Stimulated activated CD4-positive, alpha-beta T cell treated with anti-CD3 and anti-CD28 coated beads, TNF-alpha, amount 100 ng/mL, for 48 hours (primary cell): ENCODE results near the gene DACT1.

ENCODE experiments used
- DNase-seq, 3 donors: peaks; one replicate each; pipeline ENCODE4 v3.0.0-alpha.2; 2020; ENCODE audit warnings: low read depth in 3 of 3

DACT1 gene

GRCh38 chr14:58668848-58669480 lies 31.2 kb downstream of the DACT1 start:
- DNase-seq: no peak

- DNase-seq: no peak
Measured at GRCh38 chr14:58669556-58670200, 31.9 kb downstream of the DACT1 start.

DNA sequence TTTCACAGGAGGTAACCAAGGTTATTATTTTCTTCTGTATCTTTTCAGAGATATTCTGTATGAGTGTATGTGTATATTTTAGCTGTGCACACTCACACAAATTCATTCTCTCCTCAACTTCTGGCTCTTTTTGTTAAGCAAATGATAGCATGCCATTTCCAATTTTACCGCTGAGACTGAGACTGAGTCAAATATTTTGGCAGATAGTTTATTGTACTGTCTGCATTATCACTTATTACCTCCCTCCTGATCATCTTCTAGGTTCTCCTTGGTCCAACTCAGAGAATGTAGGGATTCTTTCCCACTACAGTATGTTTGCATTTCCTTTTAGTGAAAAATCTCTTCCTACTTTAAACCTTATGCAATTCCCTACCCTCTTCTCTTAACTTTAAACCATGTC lies 33.3 kb downstream of the DACT1 start:
- no peak for DNase-seq

- no peak for DNase-seq
Measured at GRCh38 chr14:58671436-58671835, 33.7 kb downstream of the DACT1 start.

- no peak for DNase-seq
Measured at GRCh38 chr14:58673722-58674121, 36.0 kb downstream of the DACT1 start.

GRCh38 chr14:58677001-58677400 lies 39.2 kb downstream of the DACT1 start:
- DNase-seq: no peak

- no peak for DNase-seq
Measured at GRCh38 chr14:58677517-58677916, 39.8 kb downstream of the DACT1 start.

DNA sequence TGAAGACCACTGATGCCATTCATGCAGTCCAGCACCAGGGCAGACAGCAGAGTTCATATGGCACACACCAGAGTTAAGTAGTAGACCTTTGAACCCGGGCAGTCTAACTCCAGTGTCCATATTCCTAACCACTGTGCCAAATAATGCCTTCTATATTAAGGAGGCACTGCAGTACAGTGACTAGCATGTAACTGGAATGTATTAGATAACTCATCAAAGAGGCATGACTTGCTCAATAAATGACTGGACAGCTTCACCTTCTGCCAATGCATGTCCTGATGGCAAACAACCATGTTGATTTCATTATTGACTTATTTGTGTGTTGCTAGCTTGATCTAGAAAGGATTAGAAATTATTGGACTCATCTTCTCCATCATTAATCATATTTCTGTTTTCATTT lies 40.2 kb downstream of the DACT1 start:
- DNase-seq: no peak

DNA sequence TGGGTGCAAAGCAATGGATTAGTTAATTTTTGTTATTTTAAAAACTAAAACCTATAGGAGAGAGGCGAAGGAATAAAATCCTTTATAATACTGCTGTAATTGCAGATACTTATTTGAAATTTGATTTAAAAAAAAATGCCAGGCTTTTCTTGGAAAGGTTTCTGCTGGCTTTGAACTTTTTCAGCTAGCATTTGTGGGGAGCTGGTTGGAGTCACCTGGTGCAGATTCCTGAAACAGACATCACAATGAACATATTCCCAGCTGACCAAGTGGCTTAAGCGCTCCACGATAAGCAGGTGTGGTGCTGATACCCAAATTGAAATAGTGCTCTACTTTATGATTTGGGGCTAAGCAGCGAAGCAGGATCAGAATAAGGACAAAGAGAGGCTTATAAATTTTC lies 42.9 kb downstream of the DACT1 start:
- DNase-seq: no peak

DNA sequence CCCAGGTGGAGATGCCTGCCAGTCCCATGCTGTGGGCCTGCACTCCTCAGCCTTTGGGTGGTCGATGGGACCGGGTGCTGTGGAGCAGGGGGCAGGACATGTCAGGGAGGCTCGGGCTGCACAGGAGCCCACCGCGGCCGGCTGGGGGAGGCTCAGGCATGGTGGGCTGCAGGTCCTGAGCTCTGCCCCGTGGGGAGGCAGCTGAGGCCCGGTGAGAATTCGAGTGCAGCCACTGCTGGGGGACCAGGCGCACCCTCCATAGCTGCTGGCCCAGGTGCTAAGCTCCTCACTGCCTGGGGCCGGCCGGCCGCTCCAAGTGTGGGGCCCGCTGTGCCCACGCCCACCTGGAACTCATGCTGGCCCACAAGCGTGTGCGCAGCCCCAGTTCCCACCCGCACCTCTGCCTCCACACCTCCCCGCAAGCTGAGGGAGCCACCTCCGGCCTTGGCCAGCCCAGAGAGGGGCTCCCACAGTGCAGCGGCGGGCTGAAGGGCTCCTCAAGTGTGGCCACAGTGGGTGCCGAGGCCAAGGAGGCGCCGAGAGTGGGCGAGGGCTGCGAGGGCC lies 49.6 kb downstream of the DACT1 start:
- no peak for DNase-seq

DNA sequence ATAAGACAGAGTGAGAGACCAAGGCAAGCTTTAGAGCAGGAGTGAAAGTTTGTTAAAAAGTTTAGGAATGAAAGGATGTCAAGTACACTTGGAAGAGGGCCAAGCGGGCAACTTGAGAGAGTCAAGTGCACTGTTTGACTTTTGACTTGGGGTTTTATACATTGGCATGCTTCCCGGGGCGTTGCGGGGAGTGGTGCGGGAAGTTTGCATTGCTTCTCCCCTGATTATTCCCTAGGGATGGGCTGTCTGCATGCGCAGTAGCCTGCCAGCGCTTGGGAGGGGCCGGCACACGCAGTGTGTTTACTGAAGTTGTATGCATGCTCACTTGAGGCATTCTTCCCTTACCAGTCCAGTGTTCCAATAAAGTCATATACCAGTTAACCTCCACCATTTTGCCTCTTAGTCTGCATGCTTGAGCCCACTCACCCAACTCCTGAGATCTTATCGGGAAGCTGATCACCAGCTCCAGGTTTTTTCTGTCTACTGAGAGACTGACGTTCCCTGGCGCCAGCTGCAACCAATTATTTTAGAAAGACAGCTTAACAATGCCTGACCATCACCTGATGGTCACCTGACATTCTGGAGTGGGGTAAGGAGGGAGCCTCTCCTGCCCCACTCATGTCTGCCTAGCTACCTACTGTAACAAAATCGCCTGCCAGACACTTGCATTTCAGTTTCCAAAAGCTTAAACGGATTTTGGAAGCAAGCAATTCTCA lies 53.2 kb downstream of the DACT1 start:
- no peak for DNase-seq

DNA sequence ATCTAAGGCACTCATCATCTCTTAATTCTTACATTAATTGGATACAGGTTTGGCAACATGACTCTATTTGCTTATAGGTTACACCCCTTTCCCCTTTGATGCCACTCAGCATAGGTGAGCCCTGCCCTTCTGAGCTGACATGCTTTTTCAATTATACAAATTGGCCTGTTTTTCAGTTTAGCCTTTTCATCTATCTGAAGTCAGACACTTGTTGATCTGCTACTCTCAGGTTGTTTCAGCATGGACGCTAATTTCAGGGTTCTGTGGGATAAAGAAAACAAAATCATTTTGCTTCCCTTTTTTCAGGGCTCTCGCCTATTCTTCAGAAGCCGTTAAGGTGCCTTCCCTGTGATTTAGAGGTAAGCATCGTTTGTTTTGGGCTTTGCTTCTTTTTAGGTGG lies 55.3 kb downstream of the DACT1 start:
- DNase-seq: no peak

DNA sequence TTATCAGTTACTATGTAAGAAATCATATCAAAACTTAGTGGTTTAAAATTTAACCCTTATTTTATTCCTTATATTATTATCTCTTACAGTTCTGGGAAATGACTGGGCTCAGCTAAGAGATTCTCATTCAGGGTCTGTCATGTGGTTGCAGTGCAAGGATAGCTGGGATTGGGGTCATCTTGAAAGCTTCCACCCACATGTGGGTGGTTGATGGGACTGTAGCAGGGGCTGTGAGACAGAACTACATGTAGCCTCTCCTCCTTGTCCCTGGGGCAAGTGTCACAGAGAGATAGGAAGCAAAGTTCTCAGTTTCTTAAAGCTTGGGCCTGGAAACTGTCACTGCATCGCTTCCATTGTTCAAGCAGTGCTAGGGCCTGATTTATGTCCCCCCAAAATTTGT lies 57.8 kb downstream of the DACT1 start:
- no peak for DNase-seq

- no peak for DNase-seq
Measured at GRCh38 chr14:58697266-58697929, 59.6 kb downstream of the DACT1 start.
